Glomerular endothelial cell (primary cell): ENCODE results near the gene VPS37B. TPM values are rescaled to one million over a fixed set of nuclear protein-coding genes. Genes with fewer than 3 reads are reported as not detected.

Source experiments
- DNase-seq: peaks from one replicate; pipeline ENCODE4 v3.0.0-alpha.2; 2011; ENCODE audit warnings: low read depth, low spot score; ENCODE audit errors: extremely low read depth
- total RNA-seq: library from RNA; depleted of rRNA; stranded (reverse); fragments of >200 nt; gene quantifications from 2 replicates; pipeline ENCODE4 v1.2.3, GENCODE V29; 2015

VPS37B gene
- total RNA-seq, 1 donor from 2014 or later = 66.9 TPM

DNA sequence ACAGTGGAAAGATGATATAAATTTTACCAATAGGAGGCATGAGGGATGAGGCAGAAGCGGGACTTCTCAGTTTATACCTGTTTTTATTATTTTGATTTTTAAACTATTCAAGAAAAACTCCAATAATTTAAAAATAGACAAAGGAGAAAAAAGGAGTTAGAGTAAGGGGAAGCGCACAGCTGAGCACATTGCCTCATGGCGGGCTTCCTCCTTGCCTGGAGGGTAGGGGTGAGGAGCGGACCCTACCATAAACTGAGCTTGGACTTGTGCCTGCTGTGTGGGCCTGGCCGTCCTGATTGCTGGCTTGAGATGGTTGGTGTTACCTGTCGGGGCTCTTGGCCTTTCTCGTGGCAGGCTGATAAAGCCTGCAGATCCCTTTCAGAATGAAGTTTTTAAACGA lies 75.8 kb downstream of the VPS37B start:
- DNase-seq = no peak

DNA sequence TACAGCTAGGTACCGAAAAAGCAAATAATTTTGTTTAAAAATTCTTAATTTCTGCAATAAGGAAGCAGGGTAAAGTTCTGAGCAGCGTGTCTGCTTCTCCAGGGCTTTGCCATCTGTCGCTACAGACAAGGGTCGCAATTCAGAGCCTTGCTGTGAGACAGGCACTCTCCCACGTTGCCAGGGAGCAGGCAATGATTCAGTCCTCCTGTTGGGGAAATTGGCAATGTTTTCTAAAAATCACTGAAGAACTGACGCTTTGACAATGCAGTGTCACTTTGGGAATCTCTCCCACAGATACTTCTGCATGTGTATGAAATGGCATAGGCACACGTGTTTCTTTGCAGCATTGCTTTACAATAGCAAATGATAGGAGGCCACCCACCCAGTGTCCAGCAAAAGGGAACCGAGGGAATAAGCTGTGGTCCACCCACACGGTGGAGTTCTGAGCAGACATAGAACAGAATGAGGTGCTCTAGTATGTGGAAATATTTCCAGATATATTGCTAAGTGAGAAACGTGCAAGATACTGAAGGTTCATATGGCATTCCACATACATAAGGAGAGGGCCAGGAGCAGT lies 76.6 kb downstream of the VPS37B start:
- no peak for DNase-seq

Other genes starting within 250 kb of the VPS37B start
- not detected in 2 replicates for gene HCAR2, start 192.8 kb downstream of the VPS37B start, total RNA-seq
- not detected in 2 replicates for gene HCAR3, start 179.3 kb downstream of the VPS37B start, total RNA-seq
- gene HCAR1, start 165.3 kb downstream of the VPS37B start, total RNA-seq = 0.15 and 0.18 TPM in 2 replicates
- gene DENR, start 143.3 kb downstream of the VPS37B start, total RNA-seq = 33.4 and 34.3 TPM in 2 replicates
- 0.15 and 0.23 TPM in 2 replicates for gene CCDC62, start 121.6 kb downstream of the VPS37B start, total RNA-seq
- gene HIP1R, start 60.7 kb downstream of the VPS37B start, total RNA-seq = 85.1 and 143 TPM in 2 replicates
- gene ABCB9, start 70.3 kb upstream of the VPS37B start, total RNA-seq = 6.2 and 14.3 TPM in 2 replicates
- gene OGFOD2, start 79.1 kb upstream of the VPS37B start, total RNA-seq = 8.8 and 10.6 TPM in 2 replicates
- 189 and 247 TPM in 2 replicates for gene ARL6IP4, start 84.6 kb upstream of the VPS37B start, total RNA-seq